GM23338 (cell line): Measurements from ENCODE around the gene FAT1. TPM values are rescaled to one million over a fixed set of nuclear protein-coding genes. Genes with fewer than 3 reads are reported as not detected.

Experiments used
- ATAC-seq: fragments of 200-7000 bp; cut with Tn5 transposase; 3 replicates; pipeline ENCODE4 v1.9.1; 2020
- DNase-seq: peaks from one replicate; pipeline ENCODE4 v3.0.0-alpha.2; 2015; ENCODE audit warnings: low spot score
- H2AFZ ChIP-seq: fragments of 200-600 bp; sonication (generic); 2 replicates; pipeline ENCODE4 v1.8.0; 2016; ENCODE audit warnings: antibody characterized with exemption, mild to moderate bottlenecking, moderate library complexity
- H3F3A ChIP-seq: fragments of 200-600 bp; sonication (generic); replicated peaks from 2 replicates; pipeline ENCODE4 v1.8.0; 2017; ENCODE audit warnings: antibody characterized with exemption, mixed run types, low read depth
- H3K27ac ChIP-seq: fragments of 200-600 bp; sonication (generic); 2 replicates; pipeline ENCODE4 v1.6.1; 2016; ENCODE audit warnings: low read depth
- H3K27me3 ChIP-seq: fragments of 200-600 bp; sonication (generic); 2 replicates; pipeline ENCODE4 v1.8.0; 2016; ENCODE audit warnings: mild to moderate bottlenecking, mixed run types, moderate library complexity; ENCODE audit not compliant: insufficient read depth
- H3K36me3 ChIP-seq: fragments of 200-600 bp; sonication (generic); 2 replicates; pipeline ENCODE4 v1.8.0; 2016; ENCODE audit warnings: mild to moderate bottlenecking; ENCODE audit not compliant: insufficient read depth
- H3K4me1 ChIP-seq: fragments of 200-600 bp; sonication (generic); 2 replicates; pipeline ENCODE4 v1.8.0; 2016; ENCODE audit warnings: mild to moderate bottlenecking, moderate library complexity; ENCODE audit not compliant: insufficient read depth
- H3K4me2 ChIP-seq: fragments of 200-600 bp; sonication (generic); 2 replicates; pipeline ENCODE4 v1.7.1; 2017; ENCODE audit warnings: mixed run types
- H3K4me3 ChIP-seq: fragments of 200-600 bp; sonication (generic); 2 replicates; pipeline ENCODE4 v1.6.1; 2016; ENCODE audit warnings: mixed run types
- H3K79me2 ChIP-seq: fragments of 200-600 bp; sonication (generic); replicated peaks from 2 replicates; pipeline ENCODE4 v1.8.0; 2017; ENCODE audit warnings: mild to moderate bottlenecking; ENCODE audit not compliant: insufficient read depth
- H3K9me2 ChIP-seq: fragments of 200-600 bp; sonication (generic); 2 replicates; pipeline ENCODE4 v1.8.0; 2017; ENCODE audit not compliant: insufficient read depth
- H4K20me1 ChIP-seq: fragments of 200-600 bp; sonication (generic); replicated peaks from 2 replicates; pipeline ENCODE4 v1.8.0; 2017; ENCODE audit warnings: mild to moderate bottlenecking; ENCODE audit not compliant: insufficient read depth
- H3K27ac Mint-ChIP-seq: 2 replicates; pipeline ENCODE4 v1.8.0; 2020; ENCODE audit warnings: inconsistent platforms, mild to moderate bottlenecking, moderate library complexity, mixed read lengths
- H3K27me3 Mint-ChIP-seq: 3 replicates; pipeline ENCODE4 v1.8.0; 2022; ENCODE audit warnings: low read depth, mild to moderate bottlenecking, moderate library complexity, mixed read lengths, inconsistent platforms; ENCODE audit not compliant: insufficient read depth, poor library complexity
- H3K36me3 Mint-ChIP-seq: 3 replicates; pipeline ENCODE4 v1.8.0; 2021; ENCODE audit warnings: low read depth, mild to moderate bottlenecking, inconsistent platforms, moderate library complexity, mixed read lengths
- H3K4me1 Mint-ChIP-seq: 3 replicates; pipeline ENCODE4 v1.8.0; 2020; ENCODE audit warnings: mild to moderate bottlenecking, inconsistent platforms, mixed read lengths
- H3K4me3 Mint-ChIP-seq: 3 replicates; pipeline ENCODE4 v1.8.0; 2021; ENCODE audit warnings: moderate library complexity, mild to moderate bottlenecking, inconsistent platforms, mixed read lengths
- H3K9me3 Mint-ChIP-seq: 3 replicates; pipeline ENCODE4 v1.8.0; 2020; ENCODE audit warnings: moderate library complexity, mild to moderate bottlenecking, inconsistent platforms, mixed read lengths
- CREB1 ChIP-seq: fragments of 250-450 bp; sonication (Bioruptor Pico); IDR thresholded peaks from 2 replicates; pipeline ENCODE4 v1.5.0; 2020; ENCODE audit warnings: low read depth, mild to moderate bottlenecking, moderate library complexity
- CTCF ChIP-seq, 2 experiments: fragments of 200-600 bp in 1 of 2; sonication (generic) in 1 of 2; conservative IDR thresholded peaks; 2 replicates each; pipeline versions ENCODE4 v1.5.1 to v1.6.1; 2016 to 2017; ENCODE audit warnings: antibody characterized with exemption in 2 of 2, low read depth in 2 of 2, mild to moderate bottlenecking in 2 of 2, moderate library complexity in 1 of 2
- ETS1 ChIP-seq: IDR thresholded peaks from 2 replicates; pipeline ENCODE4 v1.6.1; 2016; ENCODE audit warnings: antibody characterized with exemption
- JUNB ChIP-seq: IDR thresholded peaks from one replicate; pipeline ENCODE4 v1.6.1; 2016; ENCODE audit warnings: antibody characterized with exemption; ENCODE audit not compliant: unreplicated experiment
- NANOG ChIP-seq: IDR thresholded peaks from 2 replicates; pipeline ENCODE4 v1.6.1; 2016; ENCODE audit warnings: antibody characterized with exemption, borderline replicate concordance
- REST ChIP-seq: IDR thresholded peaks from one replicate; pipeline ENCODE4 v1.6.1; 2018; ENCODE audit warnings: antibody characterized with exemption; ENCODE audit not compliant: unreplicated experiment
- STAT1 ChIP-seq: IDR thresholded peaks from one replicate; pipeline ENCODE4 v1.6.1; 2016; ENCODE audit warnings: antibody characterized with exemption; ENCODE audit not compliant: unreplicated experiment
- ZNF114 ChIP-seq: fragments of 250-450 bp; sonication (Bioruptor Pico); IDR thresholded peaks from 2 replicates; pipeline ENCODE4 v1.5.0; 2020; ENCODE audit warnings: mild to moderate bottlenecking, moderate library complexity
- ZNF462 ChIP-seq: fragments of 250-450 bp; sonication (Bioruptor Pico); IDR thresholded peaks from 2 replicates; pipeline ENCODE4 v1.5.0; 2020; ENCODE audit warnings: mild to moderate bottlenecking, moderate library complexity
- polyA plus RNA-seq: library from polyadenylated mRNA; unstranded; fragments of >200 nt; fragmentation: Nextera tagmentation; extraction: Ambion mirVana; gene quantifications from 2 replicates; pipeline ENCODE4 v1.2.1, GENCODE V29; 2016
- total RNA-seq: library from RNA; depleted of rRNA; stranded (reverse); fragments of >200 nt; shearing (Covaris generic); gene quantifications from 2 replicates; pipeline ENCODE4 v1.2.3, GENCODE V29; 2014

Gene FAT1
- total and polyA plus RNA-seq, 2 experiments from 2014 or later: 37.6 to 137 TPM

GRCh38 chr4:186699298-186699697 is 24.4 kb downstream of the FAT1 start:
- TF ChIP-seq CREB1 (CRISPR knock-in tag): no peak
- Histone ChIP-seq H3K4me1 (peaks cover 48% of the 10 kb centered on the region), H3K27me3 (no peaks in the 10 kb centered on the region), H3K4me3 (no peak overlapping the region), H3K27ac (no peak overlapping the region), H3K4me2 (no peak overlapping the region), H2AFZ (no peak overlapping the region), H3K79me2 (peaks cover 97% of the 10 kb centered on the region), H4K20me1 (0 out of 2 replicates have a peak, but pooled peaks cover 11% of the 10 kb centered on the region), H3K36me3 (no peaks in the 10 kb centered on the region), H3K9me2 (no peaks in the 10 kb centered on the region), H3F3A (no peaks in the 10 kb centered on the region)
- Mint-ChIP-seq H3K36me3 (peaks cover 32% of the 10 kb centered on the region), H3K9me3 (no peaks in the 10 kb centered on the region), H3K4me3 (no peak overlapping the region), H3K27ac (no peak overlapping the region), H3K27me3 (peaks cover 12% of the 10 kb centered on the region), H3K4me1 (peaks cover 75% of the 10 kb centered on the region)
- no peak for DNase-seq
- ATAC-seq: no peak

- Mint-ChIP-seq H3K36me3 (peaks cover 37% of the 10 kb centered on the region), H3K27ac (no peak overlapping the region), H3K4me1 (peaks cover 77% of the 10 kb centered on the region), H3K27me3 (peaks cover 17% of the 10 kb centered on the region), H3K9me3 (no peaks in the 10 kb centered on the region), H3K4me3 (no peak overlapping the region)
- no peaks in the 10 kb centered on the region; the same call in 1 of the 2 replicates for H3K9me2 ChIP-seq
- DNase-seq (no peak), ATAC-seq (no peak)
- H3K36me3 ChIP-seq: no peaks in the 10 kb centered on the region; the same call in 1 of the 2 replicates
- 0 out of 2 replicates have a peak, but pooled peaks cover 11% of the 10 kb centered on the region for H4K20me1 ChIP-seq
- TF ChIP-seq ETS1 (no peak), REST (no peak), NANOG (no peak), ZNF114 (CRISPR knock-in tag) (no peak), STAT1 (no peak), ZNF462 (no peak), CTCF (conservative IDR thresholded peaks at IDR 0.05; ENCODE audit: low read depth in 2 of 2) (no peak), JUNB (no peak)
- H2AFZ ChIP-seq: no peak overlapping the region
- peaks cover 46% of the 10 kb centered on the region for H3K4me1 ChIP-seq
- H3F3A ChIP-seq: no peaks in the 10 kb centered on the region
- no peak overlapping the region for H3K4me2 ChIP-seq
- H3K4me3 ChIP-seq: no peak overlapping the region
- H3K27me3 ChIP-seq: no peaks in the 10 kb centered on the region
- peaks cover 97% of the 10 kb centered on the region for H3K79me2 ChIP-seq
- H3K27ac ChIP-seq: no peak overlapping the region
Observed at GRCh38 chr4:186698525-186698924, 25.1 kb downstream of the FAT1 start.
